HepG2 (cell line): ENCODE data around the gene ALDH1L2. TPM values are rescaled to one million over a fixed set of nuclear protein-coding genes. Genes with fewer than 3 reads are reported as not detected.

Experiments
- ATAC-seq: fragments of 200-7000 bp; cut with Tn5 transposase; 3 replicates; pipeline ENCODE4 v1.9.1; 2020; ENCODE audit warnings: mild to moderate bottlenecking, moderate library complexity
- BruUV-seq: library from RNA; stranded (reverse); fragments of 400-500 nt; replicated peaks from 2 replicates; lab custom pipeline; 2021; lab: Mats Ljungman, UMichigan
- CTCF ChIA-PET: fragments of 300-600 bp; formaldehyde crosslinking; extraction: SDS; loops from one replicate; lab custom pipeline; 2021; ENCODE audit warnings: low total read pairs, inconsistent platforms, low intra/inter-chr PET ratio; lab: Yijun Ruan, JAX
- POLR2A ChIA-PET: fragments of 350-600 bp; sonication (Branson Sonifier 250); formaldehyde crosslinking; loops from one replicate; lab custom pipeline; 2020; ENCODE audit warnings: antibody characterized with exemption, inconsistent platforms; lab: Yijun Ruan, JAX
- DNase-seq: peaks from one replicate; pipeline ENCODE4 v3.0.0-alpha.2; 2015; ENCODE audit warnings: low spot score
- FAIRE-seq: peaks from 3 replicates; lab custom pipeline; 2011; peaks lifted over from hg19 to GRCh38; lab: Jason Lieb, UNC
- H2AFZ ChIP-seq: one replicate; pipeline ENCODE4 v1.6.1; 2011; ENCODE audit warnings: low read length, inconsistent platforms
- H3K27ac ChIP-seq: fragments of 300-600 bp; 3 replicates; pipeline ENCODE4 v1.8.0; 2011; ENCODE audit warnings: mixed run types, mild to moderate bottlenecking, mixed read lengths, low read length, inconsistent platforms; ENCODE audit not compliant: insufficient read depth; ENCODE audit errors: extremely low read length
- H3K27me3 ChIP-seq, 2 experiments: fragments of 200-600 bp in 1 of 2; 2 replicates in 1 of 2; 3 replicates in 1 of 2; pipeline versions ENCODE4 v1.6.0 to v1.8.0; 2011; ENCODE audit warnings: low read length in 2 of 2, mild to moderate bottlenecking in 2 of 2, moderate library complexity in 2 of 2, inconsistent platforms in 1 of 2; ENCODE audit not compliant: insufficient read depth in 2 of 2, control insufficient read depth in 1 of 2
- H3K36me3 ChIP-seq, 2 experiments: fragments of 200-600 bp in 1 of 2; replicated peaks in 1 of 2; 2 replicates in 1 of 2; 3 replicates in 1 of 2; pipeline versions ENCODE4 v1.5.1 to v1.8.0; 2011; ENCODE audit warnings: low read length in 2 of 2, inconsistent platforms in 1 of 2; ENCODE audit not compliant: insufficient read depth in 2 of 2, control insufficient read depth in 1 of 2
- H3K4me1 ChIP-seq: 2 replicates; pipeline ENCODE4 v1.5.1; 2012; ENCODE audit warnings: low read length, inconsistent platforms; ENCODE audit not compliant: insufficient read depth
- H3K4me2 ChIP-seq: 2 replicates; pipeline ENCODE4 v1.6.0; 2011; ENCODE audit warnings: low read depth, low read length, inconsistent platforms
- H3K4me3 ChIP-seq, 3 experiments: fragments of 200-600 bp in 1 of 3; sonication (generic), shearing (Covaris generic) in 1 of 3; replicated peaks in 1 of 3; 2 replicates each; pipeline ENCODE4 v1.5.1; 2011 to 2016; ENCODE audit warnings: low read length in 3 of 3, inconsistent platforms in 2 of 3, low read depth in 2 of 3, mild to moderate bottlenecking in 2 of 3, control low read depth in 1 of 3, mixed read lengths in 1 of 3; ENCODE audit not compliant: insufficient read depth in 1 of 3
- H3K79me2 ChIP-seq: one replicate; pipeline ENCODE4 v1.6.1; 2011; ENCODE audit warnings: low read length, inconsistent platforms; ENCODE audit not compliant: insufficient read depth
- H3K9ac ChIP-seq: 2 replicates; pipeline ENCODE4 v1.6.0; 2011; ENCODE audit warnings: mild to moderate bottlenecking, low read depth, low read length, inconsistent platforms; ENCODE audit not compliant: insufficient read depth
- H3K9me3 ChIP-seq: 2 replicates; pipeline ENCODE4 v1.5.1; 2012; ENCODE audit warnings: mild to moderate bottlenecking, low read length
- H4K20me1 ChIP-seq: 2 replicates; pipeline ENCODE4 v1.6.0; 2011; ENCODE audit warnings: inconsistent platforms, mild to moderate bottlenecking, low read length, moderate library complexity; ENCODE audit not compliant: insufficient read depth
- ATF1 ChIP-seq: IDR thresholded peaks from 2 replicates; pipeline ENCODE4 v1.6.1; 2016; ENCODE audit warnings: mild to moderate bottlenecking, control low read depth
- IKZF4 ChIP-seq: sonication (generic); formaldehyde crosslinking; IDR thresholded peaks from 2 replicates; pipeline ENCODE4 v1.5.1; 2020; ENCODE audit warnings: borderline replicate concordance, mild to moderate bottlenecking, low read depth, missing genetic modification reagents; ENCODE audit errors: not compliant biosample characterization
- NR2F6 ChIP-seq, 2 experiments: IDR thresholded peaks; 2 replicates each; pipeline ENCODE4 v1.6.1; 2016; ENCODE audit warnings: antibody characterized with exemption in 1 of 2, mild to moderate bottlenecking in 1 of 2
- SIN3A ChIP-seq: IDR thresholded peaks from 2 replicates; pipeline ENCODE4 v1.6.1; 2011; ENCODE audit warnings: low read depth, mild to moderate bottlenecking, control low read depth, low read length, borderline replicate concordance
- ZNF816 ChIP-seq: sonication (generic); formaldehyde crosslinking; IDR thresholded peaks from 2 replicates; pipeline ENCODE4 v1.8.0; 2022; ENCODE audit warnings: missing genetic modification reagents, mild to moderate bottlenecking, borderline replicate concordance
- WGBS: methylation state at CpG from one replicate; pipeline ENCODE4 v1.1.6; 2017; ENCODE audit warnings: low lambda C conversion rate; 5-methylcytosine and 5-hydroxymethylcytosine counted together
- in situ Hi-C: cut with HindIII; loops from 2 replicates; pipeline ENCODE4 v1.10.0; 2017; ENCODE audit warnings: low pct_unique_long_range_greater_than_20kb; ENCODE audit not compliant: extremely low pct_ligation_motif_present
- intact Hi-C: fragments of 100-400 bp; cut with micrococcal nuclease; formaldehyde crosslinking; loops from one replicate; pipeline ENCODE4 v1.10.0; 2022; ENCODE audit not compliant: unreplicated experiment
- polyA plus RNA-seq, 8 experiments: library from polyadenylated mRNA; depleted of rRNA in 3 of 8; stranded (reverse) in 7 of 8; unstranded in 1 of 8; fragments of >200 nt; fragmentation: Illumina TruSeq in 4 of 8; extraction: Trizol in 4 of 8; gene quantifications; 2 replicates each; pipeline versions ENCODE4 v1.2.1 to v1.2.3, GENCODE V29; 2011 to 2016; ENCODE audit warnings: low read depth in 4 of 8, missing spikeins in 1 of 8, mixed read lengths in 1 of 8; ENCODE audit not compliant: insufficient read depth in 1 of 8
- total RNA-seq, 5 experiments: library from RNA; depleted of rRNA; stranded (reverse); fragments of >200 nt; fragmentation: Illumina TruSeq; extraction: Trizol; gene quantifications; 2 replicates each; pipeline ENCODE4 v1.2.3, GENCODE V29; 2016; ENCODE audit warnings: low read depth in 1 of 5
- TF ChIP-seq, protein P1 (sequence below): sonication (generic); formaldehyde crosslinking; conservative IDR thresholded peaks from 2 replicates; pipeline ENCODE4 v1.4.0; 2020; ENCODE audit warnings: missing genetic modification reagents

ALDH1L2 gene
- total and polyA plus RNA-seq, 2 of the 13 experiments (the other 11 are each of a cell fraction or from before 2014, with no cell fraction given): 0.40 to 4.6 TPM

DNA sequence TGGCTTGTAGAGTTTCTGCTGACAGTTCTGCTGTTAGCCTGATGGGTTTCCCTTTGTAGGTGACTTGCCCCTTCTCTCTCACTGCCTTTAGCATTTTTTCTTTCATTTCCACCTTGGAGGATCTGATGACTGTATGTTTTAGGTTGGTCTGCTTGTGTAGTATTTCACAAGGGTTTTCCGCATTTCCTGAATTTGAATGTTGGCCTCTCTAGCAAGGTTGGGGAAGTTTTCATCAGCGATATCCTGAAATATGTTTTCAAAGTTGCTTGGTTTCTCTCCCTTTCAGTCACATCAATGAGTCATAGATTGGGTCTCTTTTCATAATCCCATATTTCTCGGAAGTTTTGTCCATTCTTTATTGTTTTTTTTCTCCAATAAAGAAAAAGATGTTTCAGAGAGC, 86.7 kb downstream of the ALDH1L2 start:
- Histone ChIP-seq H3K27ac (no peak overlapping the region), H3K79me2 (no peaks in the 10 kb centered on the region), H3K4me1 (no peaks in the 10 kb centered on the region), H3K4me3 (no peak overlapping the region), H3K9ac (no peak overlapping the region), H3K4me2 (no peak overlapping the region), H4K20me1 (no peaks in the 10 kb centered on the region), H3K36me3 (peaks cover 12 to 40% of the 10 kb centered on the region in 2 experiments; a peak in 4 of 5 replicates), H3K9me3 (no peaks in the 10 kb centered on the region), H3K27me3 (no peaks in the 10 kb centered on the region), H2AFZ (no peak overlapping the region)
- 96% methylated on average over 3 of the region's 3 CpGs for WGBS
- BruUV-seq: no TSS peak
- DNase-seq: no peak
- POLR2A ChIA-PET: no interaction called here
- ATAC-seq: no peak
- intact Hi-C loops: no loop called here
- TF ChIP-seq ZNF816 (CRISPR knock-in tag) (no peak), ATF1 (CRISPR knock-in tag) (no peak), IKZF4 (no peak), NR2F6 (IDR thresholded peaks at IDR 0.05) (no peak), NR2F6 (CRISPR knock-in tag; IDR thresholded peaks at IDR 0.05) (no peak), SIN3A (no peak)
- TF ChIP-seq, protein P1, sequence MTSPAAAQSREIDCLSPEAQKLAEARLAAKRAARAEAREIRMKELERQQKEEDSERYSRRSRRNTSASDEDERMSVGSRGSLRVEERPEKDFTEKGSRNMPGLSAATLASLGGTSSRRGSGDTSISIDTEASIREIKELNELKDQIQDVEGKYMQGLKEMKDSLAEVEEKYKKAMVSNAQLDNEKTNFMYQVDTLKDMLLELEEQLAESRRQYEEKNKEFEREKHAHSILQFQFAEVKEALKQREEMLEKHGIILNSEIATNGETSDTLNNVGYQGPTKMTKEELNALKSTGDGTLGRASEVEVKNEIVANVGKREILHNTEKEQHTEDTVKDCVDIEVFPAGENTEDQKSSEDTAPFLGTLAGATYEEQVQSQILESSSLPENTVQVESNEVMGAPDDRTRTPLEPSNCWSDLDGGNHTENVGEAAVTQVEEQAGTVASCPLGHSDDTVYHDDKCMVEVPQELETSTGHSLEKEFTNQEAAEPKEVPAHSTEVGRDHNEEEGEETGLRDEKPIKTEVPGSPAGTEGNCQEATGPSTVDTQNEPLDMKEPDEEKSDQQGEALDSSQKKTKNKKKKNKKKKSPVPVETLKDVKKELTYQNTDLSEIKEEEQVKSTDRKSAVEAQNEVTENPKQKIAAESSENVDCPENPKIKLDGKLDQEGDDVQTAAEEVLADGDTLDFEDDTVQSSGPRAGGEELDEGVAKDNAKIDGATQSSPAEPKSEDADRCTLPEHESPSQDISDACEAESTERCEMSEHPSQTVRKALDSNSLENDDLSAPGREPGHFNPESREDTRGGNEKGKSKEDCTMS (CRISPR knock-in tag): no peak
- FAIRE-seq: no peak
- in situ Hi-C loops: loop anchor here (25.0 kb wide), 1 partner anchor 390 kb away; no protein-coding TSS in a partner anchor
- CTCF ChIA-PET: no interaction called here
